Left lung (tissue), 10 donors: Measurements from ENCODE around the gene C3orf20. TPM values are rescaled to one million over a fixed set of nuclear protein-coding genes. Genes with fewer than 3 reads are reported as not detected.
A peak's percentile ranks its signal among the peaks of the same experiment; 100 is the strongest.

ENCODE experiments used
- ATAC-seq: fragments of 200-7000 bp; cut with Tn5 transposase; one replicate; pipeline ENCODE4 v1.9.1; 2020; ENCODE audit warnings: moderate library complexity
- DNase-seq, 4 donors: peaks; one replicate each; pipeline ENCODE4 v3.0.0-alpha.2; 2013 to 2020
- H3K27ac ChIP-seq, 2 donors: fragments of 200-600 bp; sonication (generic) in 1 of 2; one replicate each; pipeline versions ENCODE4 v1.5.0 to v1.8.0; 2020 to 2021
- H3K27me3 ChIP-seq, 2 donors: fragments of 200-600 bp; sonication (generic) in 1 of 2; one replicate each; pipeline versions ENCODE4 v1.5.0 to v1.8.0; 2020 to 2021
- H3K36me3 ChIP-seq, 2 donors: fragments of 200-600 bp; sonication (generic) in 1 of 2; one replicate each; pipeline versions ENCODE4 v1.5.0 to v1.8.0; 2020 to 2021
- H3K4me1 ChIP-seq, 2 donors: fragments of 200-600 bp; one replicate each; pipeline ENCODE4 v1.8.0; 2021
- H3K4me3 ChIP-seq, 2 donors: fragments of 200-600 bp; sonication (generic) in 1 of 2; one replicate each; pipeline versions ENCODE4 v1.5.0 to v1.8.0; 2020 to 2021; ENCODE audit warnings: mild to moderate bottlenecking in 1 of 2
- H3K9me3 ChIP-seq, 2 donors: fragments of 200-600 bp; sonication (generic) in 1 of 2; one replicate each; pipeline versions ENCODE4 v1.5.0 to v1.8.0; 2020 to 2021
- intact Hi-C, 2 donors: fragments of 100-400 bp; cut with DNase I; formaldehyde crosslinking; loops; one replicate each; pipeline versions ENCODE4 v1.11.2 to v1.14.2; 2022
- polyA plus RNA-seq, 6 donors: library from polyadenylated mRNA; unstranded; fragments of 120-200 nt; gene quantifications; one replicate each; pipeline ENCODE4 v1.2.1, GENCODE V29; 2013; ENCODE audit not compliant: insufficient read length in 6 of 6
- total RNA-seq, 2 donors: library from RNA; stranded (reverse); fragmentation: NEBNext Ultra II Directional; extraction: Animal tissue kit (Norgen Biotek cat#: 25700); gene quantifications; one replicate each; pipeline ENCODE4 v1.2.1, GENCODE V29; 2021
- TF ChIP-seq, protein P1 (sequence below), 2 donors: fragments of 200-600 bp; sonication (generic) in 1 of 2; IDR thresholded peaks; one replicate each; pipeline versions ENCODE4 v1.5.0 to v1.8.0; 2021; ENCODE audit warnings: antibody characterized with exemption in 2 of 2
- donor health status: DM: no; HTN: yes; CAD: no.
- donor health status: DM: no; HTN: no; CAD: no.

Gene C3orf20
- total and polyA plus RNA-seq, 8 donors, result 0.06 to 0.31 (median 0.17) TPM; not detected in 1

DNA sequence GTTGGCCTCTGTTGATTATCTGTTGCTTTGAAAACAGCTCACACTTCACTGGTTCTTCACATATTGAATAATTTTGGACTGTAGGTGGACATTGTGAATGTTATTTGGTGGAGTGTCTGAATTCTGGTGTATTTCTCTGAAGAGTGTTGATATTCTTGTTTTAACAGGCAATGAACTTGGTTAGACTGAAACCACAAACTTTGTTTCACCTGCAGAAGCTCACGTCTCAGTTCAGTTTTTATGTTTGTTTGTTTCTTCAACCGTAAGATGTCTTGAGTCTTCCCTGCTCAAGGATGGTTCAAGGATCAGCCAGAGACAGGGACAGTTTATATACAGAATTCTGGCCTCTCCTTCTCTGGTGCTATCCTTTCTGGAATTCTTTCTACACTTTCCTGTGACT, 43.6 kb downstream of the C3orf20 start:
- no peak overlapping the region for H3K4me3 ChIP-seq
- no peaks in the 10 kb centered on the region for H3K36me3 ChIP-seq
- H3K27ac ChIP-seq, result no peak overlapping the region
- TF ChIP-seq, protein P1, sequence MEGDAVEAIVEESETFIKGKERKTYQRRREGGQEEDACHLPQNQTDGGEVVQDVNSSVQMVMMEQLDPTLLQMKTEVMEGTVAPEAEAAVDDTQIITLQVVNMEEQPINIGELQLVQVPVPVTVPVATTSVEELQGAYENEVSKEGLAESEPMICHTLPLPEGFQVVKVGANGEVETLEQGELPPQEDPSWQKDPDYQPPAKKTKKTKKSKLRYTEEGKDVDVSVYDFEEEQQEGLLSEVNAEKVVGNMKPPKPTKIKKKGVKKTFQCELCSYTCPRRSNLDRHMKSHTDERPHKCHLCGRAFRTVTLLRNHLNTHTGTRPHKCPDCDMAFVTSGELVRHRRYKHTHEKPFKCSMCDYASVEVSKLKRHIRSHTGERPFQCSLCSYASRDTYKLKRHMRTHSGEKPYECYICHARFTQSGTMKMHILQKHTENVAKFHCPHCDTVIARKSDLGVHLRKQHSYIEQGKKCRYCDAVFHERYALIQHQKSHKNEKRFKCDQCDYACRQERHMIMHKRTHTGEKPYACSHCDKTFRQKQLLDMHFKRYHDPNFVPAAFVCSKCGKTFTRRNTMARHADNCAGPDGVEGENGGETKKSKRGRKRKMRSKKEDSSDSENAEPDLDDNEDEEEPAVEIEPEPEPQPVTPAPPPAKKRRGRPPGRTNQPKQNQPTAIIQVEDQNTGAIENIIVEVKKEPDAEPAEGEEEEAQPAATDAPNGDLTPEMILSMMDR (IDR thresholded peaks at IDR 0.05), result no peak
- no peak for ATAC-seq
- H3K4me1 ChIP-seq, result no peaks in the 10 kb centered on the region
- no peaks in the 10 kb centered on the region for H3K27me3 ChIP-seq
- peaks cover 0 to 1% of the 10 kb centered on the region in 2 donors for H3K9me3 ChIP-seq
- no peak for DNase-seq
- intact Hi-C loops, result no loop called here

DNA sequence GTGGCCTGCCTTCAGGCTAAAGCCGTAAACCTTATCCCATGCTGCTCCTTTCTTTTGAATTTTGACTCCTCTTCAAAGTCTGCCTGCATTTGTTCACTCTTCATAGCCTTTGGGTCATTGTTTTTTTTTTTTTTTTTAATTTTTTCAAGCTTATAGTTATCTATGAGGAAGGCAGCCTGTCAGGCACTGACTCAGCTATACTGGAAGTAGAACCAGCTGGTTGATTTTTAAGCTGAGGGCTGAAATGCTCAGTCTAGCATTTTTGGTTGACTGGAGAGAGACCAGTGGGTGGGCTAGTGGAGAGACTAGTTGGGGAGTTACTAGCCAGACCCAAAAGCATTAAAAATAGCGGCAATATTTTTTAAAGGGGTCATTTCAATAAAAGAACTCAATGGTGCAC, 44.1 kb downstream of the C3orf20 start:
- Histone ChIP-seq H3K9me3 (no peaks in the 10 kb centered on the region), H3K27ac (peak overlapping the region in 1 of 2 donors; percentile 10), H3K36me3 (no peaks in the 10 kb centered on the region), H3K4me1 (no peaks in the 10 kb centered on the region), H3K4me3 (no peak overlapping the region), H3K27me3 (no peaks in the 10 kb centered on the region)
- intact Hi-C loops, result no loop called here
- TF ChIP-seq, protein P1 (IDR thresholded peaks at IDR 0.05), result no peak
- peak; percentile 64 for ATAC-seq
- DNase-seq, result no peak

DNA sequence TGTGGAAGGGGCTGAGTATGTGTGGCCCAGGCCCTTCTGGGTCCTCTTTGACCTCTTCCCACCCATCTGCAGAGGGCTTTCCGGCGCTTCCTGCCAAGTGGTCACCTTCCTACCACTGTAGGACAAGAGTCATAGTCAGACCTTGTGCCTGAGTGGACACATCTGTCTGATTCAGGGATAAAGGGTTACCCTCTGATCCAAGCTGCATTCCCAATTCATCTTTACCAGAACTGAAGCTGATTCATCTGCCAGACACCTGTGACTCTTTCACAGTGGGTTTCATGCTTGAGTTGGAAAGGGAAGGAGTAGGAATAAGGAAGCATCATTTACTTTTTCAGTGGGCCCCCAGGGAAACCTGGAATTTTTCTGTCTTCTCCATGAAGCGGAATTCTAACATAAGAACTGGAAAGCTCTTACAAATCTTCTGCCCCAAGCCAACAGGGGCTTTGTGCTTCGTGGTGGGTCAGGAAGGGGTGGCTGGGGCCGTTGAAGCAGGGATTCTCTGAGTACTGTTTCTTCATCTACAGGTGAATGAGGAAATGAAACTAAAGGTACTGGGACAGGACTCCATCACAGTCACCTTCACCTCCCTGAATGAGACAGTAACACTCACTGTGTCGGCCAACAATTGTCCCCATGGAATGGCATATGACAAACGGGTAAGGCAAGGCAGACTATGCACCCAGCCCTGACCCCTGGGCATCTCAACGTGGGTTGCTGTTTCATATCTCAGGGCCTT, 46.4 kb downstream of the C3orf20 start:
- intact Hi-C loops, result no loop called here
- ATAC-seq, result no peak
- no peaks in the 10 kb centered on the region for H3K4me1 ChIP-seq
- no peak for DNase-seq
- H3K36me3 ChIP-seq, result no peaks in the 10 kb centered on the region
- no peaks in the 10 kb centered on the region for H3K9me3 ChIP-seq
- no peak overlapping the region for H3K27ac ChIP-seq
- TF ChIP-seq, protein P1 (IDR thresholded peaks at IDR 0.05), result no peak
- H3K4me3 ChIP-seq, result no peak overlapping the region
- H3K27me3 ChIP-seq, result no peaks in the 10 kb centered on the region

DNA sequence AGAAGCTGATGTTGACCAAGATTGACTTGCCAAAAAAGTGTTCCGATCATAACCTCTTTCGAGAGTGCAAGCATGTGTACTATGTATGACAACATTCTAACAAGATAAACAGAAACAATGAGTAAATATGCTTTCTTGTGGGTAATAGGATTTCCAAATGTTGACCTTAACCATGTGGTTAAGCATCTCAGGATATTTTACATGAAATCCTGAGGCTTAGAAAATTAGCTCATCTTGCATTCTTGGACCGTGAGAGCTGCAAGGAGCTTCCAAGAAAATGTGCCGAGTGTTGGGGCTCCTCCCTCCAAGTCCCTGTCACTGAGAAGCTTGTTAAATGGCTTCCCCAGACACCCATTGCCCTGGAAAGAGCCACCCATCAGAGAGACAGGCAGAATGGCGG, 50.1 kb downstream of the C3orf20 start:
- no peaks in the 10 kb centered on the region for H3K4me1 ChIP-seq
- DNase-seq, result peak in 2 of 4 donors; percentile 67 to 80
- H3K4me3 ChIP-seq, result no peak overlapping the region
- peak; percentile 62 for ATAC-seq
- TF ChIP-seq, protein P1 (IDR thresholded peaks at IDR 0.05), result no peak
- peak overlapping the region in 1 of 2 donors; percentile 48 for H3K27ac ChIP-seq
- no peaks in the 10 kb centered on the region for H3K27me3 ChIP-seq
- intact Hi-C loops, result no loop called here
- no peaks in the 10 kb centered on the region for H3K36me3 ChIP-seq
- no peaks in the 10 kb centered on the region for H3K9me3 ChIP-seq

DNA sequence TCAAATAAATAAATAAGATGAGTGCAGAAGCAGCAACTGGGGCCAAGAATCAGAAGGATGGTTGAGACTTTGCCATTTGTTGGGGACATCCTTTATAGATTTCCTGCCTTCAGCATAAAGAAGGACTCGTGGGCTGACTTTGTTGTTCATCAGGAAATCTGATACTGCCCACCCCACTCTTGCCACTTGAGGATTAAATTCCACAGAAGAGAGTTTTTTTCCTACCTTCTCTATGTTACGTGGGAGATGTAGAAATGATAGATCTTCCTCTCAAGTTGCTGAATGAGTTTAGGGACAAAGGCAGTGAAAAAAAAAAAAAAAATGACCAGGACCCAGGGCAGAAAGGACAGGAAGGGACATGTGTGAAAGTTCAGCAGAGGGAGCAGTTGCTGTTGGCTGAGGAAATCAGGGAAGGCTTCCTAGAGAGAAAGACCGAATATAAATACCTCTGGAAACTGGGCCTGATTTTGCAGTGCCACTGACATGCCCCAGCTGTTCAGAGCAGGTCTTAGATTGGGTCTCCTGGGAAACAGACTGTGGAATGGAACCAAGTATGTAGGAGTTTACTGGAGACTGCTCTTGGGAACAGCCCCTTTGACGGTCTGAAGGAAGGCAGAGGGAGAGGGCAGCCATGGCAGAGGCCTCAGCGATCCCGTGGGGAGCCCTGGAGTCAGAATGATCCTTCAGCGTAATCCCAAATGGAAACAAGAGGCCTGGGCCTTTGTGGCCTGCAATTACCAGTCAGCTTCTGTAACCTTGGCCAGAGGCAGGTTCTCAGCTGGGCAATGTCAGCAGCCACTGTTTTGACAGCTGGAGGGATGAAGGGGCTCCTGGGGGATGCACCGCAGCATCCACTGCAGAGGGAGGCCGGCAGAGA, 50.9 kb downstream of the C3orf20 start:
- ATAC-seq (peak; percentile 73), DNase-seq (peak in 3 of 4 donors; percentile 47 to 98 (median 96))
- TF ChIP-seq, protein P1 (IDR thresholded peaks at IDR 0.05), result no peak
- Histone ChIP-seq H3K9me3 (no peaks in the 10 kb centered on the region), H3K4me1 (no peaks in the 10 kb centered on the region), H3K27ac (peak overlapping the region; percentile 8 to 48), H3K27me3 (no peaks in the 10 kb centered on the region), H3K36me3 (no peaks in the 10 kb centered on the region), H3K4me3 (no peak overlapping the region)
- intact Hi-C loops, result no loop called here
